RWPE1 (cell line): ENCODE measurements around the gene C1D.

ENCODE experiments used
- CTCF ChIA-PET: fragments of 350-600 bp; sonication (Branson Sonifier 250); formaldehyde crosslinking; extraction: SDS; loops from one replicate; lab custom pipeline; 2021; lab: Yijun Ruan, JAX
- POLR2A ChIA-PET: fragments of 400-600 bp; formaldehyde crosslinking; extraction: SDS; loops from one replicate; lab custom pipeline; 2020; ENCODE audit warnings: antibody characterized with exemption; ENCODE audit not compliant: low non-redundant PET; lab: Yijun Ruan, JAX
- DNase-seq: peaks from one replicate; pipeline ENCODE4 v3.0.0; 2012; ENCODE audit warnings: low spot score
- H3K27ac ChIP-seq: fragments of 450-650 bp; 2 replicates; pipeline ENCODE4 v1.5.1; 2017
- TF ChIP-seq, protein P1 (sequence below): fragments of 450-650 bp; conservative IDR thresholded peaks from 2 replicates; pipeline ENCODE4 v1.5.1; 2017; ENCODE audit warnings: low read depth, mild to moderate bottlenecking

C1D gene

DNA sequence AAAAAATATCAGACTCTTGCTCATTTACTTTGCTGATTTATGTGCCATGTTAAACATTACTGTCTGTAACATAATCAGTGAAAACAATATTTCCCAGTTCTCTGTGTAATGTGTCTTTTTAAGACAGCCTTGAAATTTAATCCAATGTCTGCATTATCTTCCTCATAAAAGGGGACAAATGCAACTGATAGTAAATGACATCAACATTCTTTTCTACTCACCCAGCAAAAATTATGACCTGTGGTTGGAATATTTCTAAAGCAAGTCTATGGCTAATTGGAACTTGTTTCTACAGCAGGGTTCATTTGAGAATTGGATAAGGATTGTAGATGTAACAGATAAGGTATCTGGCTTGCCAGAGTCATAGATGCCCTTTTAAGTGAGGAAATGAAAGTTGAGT lies 34.8 kb downstream of the C1D start:
- CTCF ChIA-PET: no interaction called here
- TF ChIP-seq, protein P1, sequence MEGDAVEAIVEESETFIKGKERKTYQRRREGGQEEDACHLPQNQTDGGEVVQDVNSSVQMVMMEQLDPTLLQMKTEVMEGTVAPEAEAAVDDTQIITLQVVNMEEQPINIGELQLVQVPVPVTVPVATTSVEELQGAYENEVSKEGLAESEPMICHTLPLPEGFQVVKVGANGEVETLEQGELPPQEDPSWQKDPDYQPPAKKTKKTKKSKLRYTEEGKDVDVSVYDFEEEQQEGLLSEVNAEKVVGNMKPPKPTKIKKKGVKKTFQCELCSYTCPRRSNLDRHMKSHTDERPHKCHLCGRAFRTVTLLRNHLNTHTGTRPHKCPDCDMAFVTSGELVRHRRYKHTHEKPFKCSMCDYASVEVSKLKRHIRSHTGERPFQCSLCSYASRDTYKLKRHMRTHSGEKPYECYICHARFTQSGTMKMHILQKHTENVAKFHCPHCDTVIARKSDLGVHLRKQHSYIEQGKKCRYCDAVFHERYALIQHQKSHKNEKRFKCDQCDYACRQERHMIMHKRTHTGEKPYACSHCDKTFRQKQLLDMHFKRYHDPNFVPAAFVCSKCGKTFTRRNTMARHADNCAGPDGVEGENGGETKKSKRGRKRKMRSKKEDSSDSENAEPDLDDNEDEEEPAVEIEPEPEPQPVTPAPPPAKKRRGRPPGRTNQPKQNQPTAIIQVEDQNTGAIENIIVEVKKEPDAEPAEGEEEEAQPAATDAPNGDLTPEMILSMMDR: no peak
- DNase-seq: no peak
- POLR2A ChIA-PET: no interaction called here
- H3K27ac ChIP-seq: no peak overlapping the region

DNA sequence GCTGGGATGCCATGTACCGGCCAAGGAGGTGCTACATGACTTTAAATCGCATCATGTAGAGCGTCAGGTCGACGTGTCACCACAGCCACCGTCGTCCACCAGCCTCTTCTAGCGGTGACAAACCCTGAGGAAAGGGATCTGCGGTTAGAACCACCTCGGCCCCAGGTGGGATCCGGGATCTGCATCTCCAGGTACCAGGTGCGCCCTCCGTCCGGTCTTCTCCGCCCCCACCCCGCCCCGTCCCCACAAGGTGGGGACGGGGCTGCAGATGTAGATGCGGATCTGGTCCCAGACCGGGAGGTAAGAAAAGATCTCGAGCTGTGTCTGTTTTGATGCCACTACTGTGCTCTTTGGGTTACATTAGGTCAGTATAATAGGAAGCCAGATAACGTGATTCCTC lies 38.4 kb downstream of the C1D start:
- TF ChIP-seq, protein P1: no peak
- H3K27ac ChIP-seq: no peak overlapping the region
- ChIA-PET CTCF (no interaction called here), POLR2A (no interaction called here)
- no peak for DNase-seq

DNA sequence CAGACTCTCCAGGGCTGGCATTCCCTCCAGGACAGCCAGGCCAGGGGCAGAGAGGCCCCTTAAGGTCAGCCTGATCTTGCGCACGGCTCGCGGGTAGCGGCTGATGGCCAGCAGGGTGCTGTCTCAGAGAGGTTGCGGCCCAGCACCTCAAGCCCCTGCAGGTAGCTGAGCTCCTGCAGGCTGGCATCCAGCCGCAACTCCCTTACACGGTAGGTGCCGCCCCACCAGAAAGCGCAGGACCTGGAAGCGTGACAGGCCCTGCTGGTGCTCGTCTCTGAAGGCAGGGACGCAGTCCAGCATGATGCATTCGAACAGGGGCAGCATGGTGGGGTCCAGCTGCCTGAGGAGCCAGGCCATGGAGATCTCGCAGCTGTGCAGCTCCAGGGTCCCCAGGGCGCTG lies 38.9 kb downstream of the C1D start:
- CTCF ChIA-PET: no interaction called here
- TF ChIP-seq, protein P1: no peak
- no peak for DNase-seq
- POLR2A ChIA-PET: no interaction called here
- no peak overlapping the region for H3K27ac ChIP-seq

DNA sequence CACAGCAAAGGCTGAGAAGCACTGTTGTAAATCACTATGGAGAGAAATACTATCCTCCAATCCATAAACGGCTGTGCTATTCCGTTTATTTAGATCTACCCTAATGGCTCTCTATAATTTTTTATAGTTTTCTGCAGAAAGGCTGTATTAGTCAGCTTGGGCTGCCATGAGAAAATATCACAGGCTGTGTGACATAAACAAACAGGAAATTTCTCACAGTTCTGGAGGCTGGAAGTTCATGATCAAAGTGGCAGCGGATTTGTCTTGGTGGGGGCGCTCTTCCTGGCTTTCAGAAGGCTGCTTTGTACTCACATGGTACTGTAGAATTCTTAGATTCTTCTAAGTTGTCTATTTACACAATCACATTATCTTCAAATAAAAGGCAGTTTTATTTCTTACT lies 44.1 kb downstream of the C1D start:
- DNase-seq: no peak
- CTCF ChIA-PET: interaction anchor here (0.6 kb wide), 1 partner anchor 103 kb away, joined by 3 read pairs; no protein-coding TSS in a partner anchor

DNA sequence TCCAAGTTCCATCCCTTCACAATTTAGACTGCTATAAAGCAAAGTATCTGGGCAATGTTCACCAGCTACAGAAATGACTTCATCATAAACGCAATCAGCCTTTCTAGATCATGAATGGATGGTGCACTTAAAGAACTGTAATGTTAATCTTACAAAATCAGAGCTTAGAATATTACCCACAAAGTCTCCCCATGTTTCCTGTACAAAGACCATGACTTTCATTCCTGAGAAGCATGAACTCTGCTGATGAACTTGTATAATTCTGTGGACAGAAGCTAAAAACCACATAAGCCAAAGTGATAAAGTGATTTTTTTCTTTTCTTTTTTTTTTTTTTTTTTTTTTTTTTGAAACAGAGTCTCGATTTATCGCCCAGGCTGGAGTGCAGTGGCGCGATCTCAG lies 53.3 kb downstream of the C1D start:
- no peak for DNase-seq
- TF ChIP-seq, protein P1: no peak
- CTCF ChIA-PET: no interaction called here
- H3K27ac ChIP-seq: no peak overlapping the region
- POLR2A ChIA-PET: no interaction called here

More for the DNA sequence above, 44.1 kb downstream of the C1D start:
- TF ChIP-seq, protein P1: no peak
- H3K27ac ChIP-seq: no peak overlapping the region
- POLR2A ChIA-PET: no interaction called here

DNA sequence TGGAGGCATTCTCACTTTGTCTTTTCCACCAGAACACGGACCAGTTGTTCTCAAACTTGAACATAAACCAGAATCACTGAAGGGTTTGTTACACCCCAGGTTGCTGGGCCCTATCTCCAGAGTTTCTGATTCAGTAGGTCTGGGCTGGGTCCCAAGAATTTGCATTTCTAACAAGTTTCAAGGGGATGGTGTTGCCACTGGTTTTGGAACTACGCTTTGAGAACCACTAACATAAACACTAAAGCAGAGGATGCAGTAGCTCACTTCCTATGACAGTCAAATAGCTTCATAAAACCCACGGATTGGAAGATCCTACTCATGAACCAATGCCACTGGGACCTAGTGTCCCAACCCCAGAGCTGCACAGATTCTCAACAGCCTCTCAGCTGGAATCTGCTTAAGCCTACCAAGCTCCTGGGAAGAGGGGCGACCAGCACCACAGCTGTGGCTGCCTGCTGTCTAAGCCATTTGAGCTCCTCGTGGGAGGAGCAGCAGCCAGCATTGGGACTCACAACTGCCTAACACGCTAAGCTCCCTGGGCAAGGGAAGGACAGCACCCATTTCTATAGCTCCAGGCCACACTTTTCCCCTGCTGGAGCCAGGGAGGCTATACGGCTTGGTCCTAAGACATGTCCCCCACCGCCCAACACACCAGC lies 62.5 kb downstream of the C1D start:
- POLR2A ChIA-PET: no interaction called here
- no peak for DNase-seq
- TF ChIP-seq, protein P1: no peak
- H3K27ac ChIP-seq: no peak overlapping the region
- CTCF ChIA-PET: no interaction called here
